ENCODE results near the gene TCFL5.

DNA sequence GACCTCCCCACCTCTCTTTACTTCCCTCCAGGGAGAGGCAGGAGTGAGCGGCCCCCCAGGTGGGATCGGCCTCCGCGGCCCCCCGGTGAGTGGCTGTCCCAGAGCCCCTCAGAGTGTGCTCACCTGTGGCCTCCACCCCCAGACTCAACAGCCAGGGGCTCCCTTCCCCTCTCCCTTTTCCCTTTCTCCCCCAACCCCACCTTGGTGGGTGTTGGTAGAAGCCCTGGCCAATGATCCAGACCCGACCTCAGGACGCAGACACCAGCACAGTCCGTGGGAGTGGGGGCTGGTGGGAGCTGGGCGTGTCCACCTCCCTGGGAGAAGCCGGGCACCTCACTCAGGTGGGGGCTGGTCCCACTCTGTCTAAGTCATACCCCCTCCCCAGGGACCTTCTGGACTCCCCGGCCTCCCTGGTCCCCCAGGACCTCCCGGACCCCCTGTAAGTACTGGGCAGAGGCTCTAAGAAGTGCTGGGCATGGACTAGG lies 39.9 kb downstream of the TCFL5 start:
- TF ChIP-seq CTCF (IDR thresholded peaks at IDR 0.05) (no peak), POLR2A (IDR thresholded peaks at IDR 0.05) (no peak)

Measured in Peyer's patch (tissue), 4 donors.